Glutamatergic neuron (in vitro differentiated cells): Measurements from ENCODE around the gene TAS1R1. TPM values are rescaled to one million over a fixed set of nuclear protein-coding genes. Genes with fewer than 3 reads are reported as not detected.
A peak's percentile ranks its signal among the peaks of the same experiment; 100 is the strongest.
"Not testable (repeated sequence)": the region's sequence is repeated elsewhere in the genome, so short reads cannot be mapped to it uniquely, and the experiment has no call there.

ENCODE experiments used
- DNase-seq: peaks from one replicate; pipeline ENCODE4 v3.0.0; 2022
- H3K27ac Mint-ChIP-seq: one replicate; pipeline ENCODE4 v1.8.0; 2020; ENCODE audit warnings: mild to moderate bottlenecking, mixed read lengths, inconsistent platforms; ENCODE audit not compliant: unreplicated experiment
- H3K27me3 Mint-ChIP-seq: one replicate; pipeline ENCODE4 v1.8.0; 2020; ENCODE audit warnings: mild to moderate bottlenecking, moderate library complexity, mixed read lengths, inconsistent platforms; ENCODE audit not compliant: unreplicated experiment
- H3K36me3 Mint-ChIP-seq: one replicate; pipeline ENCODE4 v1.8.0; 2020; ENCODE audit warnings: mild to moderate bottlenecking, mixed read lengths, inconsistent platforms; ENCODE audit not compliant: unreplicated experiment
- H3K4me1 Mint-ChIP-seq: one replicate; pipeline ENCODE4 v1.8.0; 2020; ENCODE audit warnings: mild to moderate bottlenecking, low read depth, mixed read lengths, inconsistent platforms; ENCODE audit not compliant: unreplicated experiment
- H3K4me3 Mint-ChIP-seq: one replicate; pipeline ENCODE4 v1.8.0; 2020; ENCODE audit warnings: mild to moderate bottlenecking, mixed read lengths, inconsistent platforms; ENCODE audit not compliant: unreplicated experiment
- H3K9me3 Mint-ChIP-seq: one replicate; pipeline ENCODE4 v1.8.0; 2020; ENCODE audit warnings: mild to moderate bottlenecking, moderate library complexity, mixed read lengths, inconsistent platforms; ENCODE audit not compliant: unreplicated experiment
- CTCF ChIP-seq: fragments of 200-600 bp; sonication (generic); IDR thresholded peaks from one replicate; pipeline ENCODE4 v1.5.0; 2021; ENCODE audit not compliant: partially characterized antibody, unreplicated experiment
- total RNA-seq: library from RNA; stranded (reverse); fragmentation: NEBNext Ultra II Directional; extraction: Animal tissue kit (Norgen Biotek cat#: 25700); gene quantifications from one replicate; pipeline ENCODE4 v1.2.1, GENCODE V29; 2021; ENCODE audit not compliant: unreplicated experiment

The TAS1R1 gene
- total RNA-seq, 1 donor from 2014 or later = not detected

- Mint-ChIP-seq H3K4me3 (peak within 1 kb of the TSS; percentile 82), H3K27me3 (no peaks in the 10 kb centered on the region)
- peak; percentile 96 for TF ChIP-seq CTCF
Measured at GRCh38 chr1:6554031-6554906, 838 bp upstream of the TAS1R1 start, which contains the start of gene NOL9. NOL9 (minus strand) TSS chr1:6554513; CDS start chr1:6554502, 11 bp downstream.

GRCh38 chr1:6557597-6557996, 2.5 kb downstream of the TAS1R1 start:
- Mint-ChIP-seq H3K27ac (no peak overlapping the region), H3K36me3 (no peaks in the 10 kb centered on the region), H3K27me3 (peaks cover 3% of the 10 kb centered on the region), H3K4me1 (peaks cover 3% of the 10 kb centered on the region), H3K4me3 (no peak overlapping the region), H3K9me3 (peaks cover 6% of the 10 kb centered on the region)
- TF ChIP-seq CTCF = no peak
- no peak for DNase-seq

More at GRCh38 chr1:6554031-6554906, 838 bp upstream of the TAS1R1 start, which contains the start of gene NOL9:
- Mint-ChIP-seq H3K4me1 (peaks cover 3% of the 10 kb centered on the region), H3K36me3 (no peaks in the 10 kb centered on the region), H3K27ac (peak within 1 kb of the TSS; percentile 59), H3K9me3 (peaks cover 2% of the 10 kb centered on the region)
- peak; percentile 97 for DNase-seq

- H3K9me3 Mint-ChIP-seq, H3K4me3 Mint-ChIP-seq, H3K27ac Mint-ChIP-seq, H3K4me1 Mint-ChIP-seq, H3K36me3 Mint-ChIP-seq, DNase-seq, H3K27me3 Mint-ChIP-seq: not testable (repeated sequence)
Measured at GRCh38 chr1:6559161-6559560, 4.1 kb downstream of the TAS1R1 start.

- H3K27ac Mint-ChIP-seq = no peak overlapping the region
- no peaks in the 10 kb centered on the region for H3K4me1 Mint-ChIP-seq
- H3K36me3 Mint-ChIP-seq = no peaks in the 10 kb centered on the region
- no peak for DNase-seq
- H3K27me3 Mint-ChIP-seq = peaks cover 3% of the 10 kb centered on the region
- no peak for TF ChIP-seq CTCF
- peaks cover 4% of the 10 kb centered on the region for H3K9me3 Mint-ChIP-seq
- no peak overlapping the region for H3K4me3 Mint-ChIP-seq
Measured at GRCh38 chr1:6560267-6560666, 5.2 kb downstream of the TAS1R1 start.

GRCh38 chr1:6569033-6569432, 13.9 kb downstream of the TAS1R1 start:
- Mint-ChIP-seq H3K36me3 (peaks cover 10% of the 10 kb centered on the region), H3K4me1 (peaks cover 6% of the 10 kb centered on the region), H3K27ac (no peak overlapping the region), H3K9me3 (peaks cover 7% of the 10 kb centered on the region), H3K4me3 (no peak overlapping the region), H3K27me3 (peaks cover 9% of the 10 kb centered on the region)
- no peak for TF ChIP-seq CTCF
- DNase-seq = no peak
